GM19372 (cell line): ENCODE results near the gene STN1.

Experiments
- ATAC-seq: cut with Tn5 transposase; IDR thresholded peaks from one replicate; pipeline ENCODE4 v1.9.1; 2021; ENCODE audit warnings: mild to moderate bottlenecking, low read depth, moderate library complexity; ENCODE audit not compliant: unreplicated experiment

Gene STN1

GRCh38 chr10:103896225-103896624, 21.8 kb downstream of the STN1 start:
- no peak for ATAC-seq

GRCh38 chr10:103895411-103896186, 22.4 kb downstream of the STN1 start:
- no peak for ATAC-seq

GRCh38 chr10:103894441-103894864, 23.5 kb downstream of the STN1 start:
- ATAC-seq = no peak

GRCh38 chr10:103893817-103894216, 24.2 kb downstream of the STN1 start:
- ATAC-seq = no peak

- ATAC-seq = no peak
Measured at GRCh38 chr10:103892181-103892580, 25.8 kb downstream of the STN1 start.

- no peak for ATAC-seq
Measured at GRCh38 chr10:103890688-103891087, 27.3 kb downstream of the STN1 start.

GRCh38 chr10:103890194-103890658, 27.8 kb downstream of the STN1 start:
- ATAC-seq = no peak

GRCh38 chr10:103889121-103889720, 28.8 kb downstream of the STN1 start:
- no peak for ATAC-seq

GRCh38 chr10:103888113-103888841, 29.7 kb downstream of the STN1 start:
- no peak for ATAC-seq

GRCh38 chr10:103885617-103886016, 32.4 kb downstream of the STN1 start:
- no peak for ATAC-seq

GRCh38 chr10:103884681-103885139, 33.3 kb downstream of the STN1 start:
- ATAC-seq = no peak

- no peak for ATAC-seq
Measured at GRCh38 chr10:103882285-103883007, 35.5 kb downstream of the STN1 start.

GRCh38 chr10:103881416-103882284, 36.3 kb downstream of the STN1 start:
- no peak for ATAC-seq

GRCh38 chr10:103879831-103880230, 38.2 kb downstream of the STN1 start:
- no peak for ATAC-seq

GRCh38 chr10:103879409-103879808, 38.6 kb downstream of the STN1 start:
- no peak for ATAC-seq

GRCh38 chr10:103877861-103878260, 40.1 kb downstream of the STN1 start:
- no peak for ATAC-seq

- ATAC-seq = no peak
Measured at GRCh38 chr10:103876155-103876554, 41.8 kb downstream of the STN1 start.

GRCh38 chr10:103874730-103875129, 43.3 kb downstream of the STN1 start:
- ATAC-seq = no peak

GRCh38 chr10:103872137-103872931, 45.6 kb downstream of the STN1 start:
- no peak for ATAC-seq
